ENCODE data around the gene ZIC5. TPM values are rescaled to one million over a fixed set of nuclear protein-coding genes. Genes with fewer than 3 reads are reported as not detected.

The ZIC5 gene
- total RNA-seq, 1 donor from 2014 or later = not detected

- no peaks in the 10 kb centered on the region for H3K36me3 ChIP-seq (ENCODE audit: control insufficient read depth, insufficient read depth, low read length)
- no peak for TF ChIP-seq CTCF (IDR thresholded peaks at IDR 0.05; ENCODE audit: insufficient read depth, low read length, poor library complexity, severe bottlenecking)
- no peak for DNase-seq (ENCODE audit: low read depth)
- peaks cover 90% of the 10 kb centered on the region for H3K27me3 ChIP-seq (ENCODE audit: control insufficient read depth, insufficient read depth, low read length)
- H3K4me3 ChIP-seq (ENCODE audit: low read depth, low read length) = no peak overlapping the region
These were observed 21.4 kb upstream of the ZIC5 start for GRCh38 chr13:99992949-99993351.

GRCh38 chr13:99991828-99992775, 20.5 kb upstream of the ZIC5 start:
- no peaks in the 10 kb centered on the region for H3K36me3 ChIP-seq (ENCODE audit: control insufficient read depth, insufficient read depth, low read length)
- no peak for DNase-seq (ENCODE audit: low read depth)
- no peak overlapping the region for H3K4me3 ChIP-seq (ENCODE audit: low read depth, low read length)
- H3K27me3 ChIP-seq (ENCODE audit: control insufficient read depth, insufficient read depth, low read length) = peaks cover 90% of the 10 kb centered on the region
- TF ChIP-seq CTCF (IDR thresholded peaks at IDR 0.05; ENCODE audit: insufficient read depth, low read length, poor library complexity, severe bottlenecking) = no peak

GRCh38 chr13:99991013-99991827, 19.7 kb upstream of the ZIC5 start:
- H3K36me3 ChIP-seq (ENCODE audit: control insufficient read depth, insufficient read depth, low read length) = no peaks in the 10 kb centered on the region
- no peak for DNase-seq (ENCODE audit: low read depth)
- TF ChIP-seq CTCF (IDR thresholded peaks at IDR 0.05; ENCODE audit: insufficient read depth, low read length, poor library complexity, severe bottlenecking) = no peak
- peaks cover 88% of the 10 kb centered on the region for H3K27me3 ChIP-seq (ENCODE audit: control insufficient read depth, insufficient read depth, low read length)
- no peak overlapping the region for H3K4me3 ChIP-seq (ENCODE audit: low read depth, low read length)

- H3K36me3 ChIP-seq (ENCODE audit: control insufficient read depth, insufficient read depth, low read length) = no peaks in the 10 kb centered on the region
- TF ChIP-seq CTCF (IDR thresholded peaks at IDR 0.05; ENCODE audit: insufficient read depth, low read length, poor library complexity, severe bottlenecking) = no peak
- peaks cover 85% of the 10 kb centered on the region for H3K27me3 ChIP-seq (ENCODE audit: control insufficient read depth, insufficient read depth, low read length)
- no peak for DNase-seq (ENCODE audit: low read depth)
- no peak overlapping the region for H3K4me3 ChIP-seq (ENCODE audit: low read depth, low read length)
These were observed 18.8 kb upstream of the ZIC5 start for GRCh38 chr13:99990126-99990977.

GRCh38 chr13:99989276-99990125, 17.9 kb upstream of the ZIC5 start:
- H3K27me3 ChIP-seq (ENCODE audit: control insufficient read depth, insufficient read depth, low read length) = peaks cover 85% of the 10 kb centered on the region
- DNase-seq (ENCODE audit: low read depth) = no peak
- TF ChIP-seq CTCF (IDR thresholded peaks at IDR 0.05; ENCODE audit: insufficient read depth, low read length, poor library complexity, severe bottlenecking) = no peak
- H3K36me3 ChIP-seq (ENCODE audit: control insufficient read depth, insufficient read depth, low read length) = no peaks in the 10 kb centered on the region
- H3K4me3 ChIP-seq (ENCODE audit: low read depth, low read length) = no peak overlapping the region
